Caco-2 (cell line): ENCODE results near the gene OTUD1. TPM values are rescaled to one million over a fixed set of nuclear protein-coding genes. Genes with fewer than 3 reads are reported as not detected.

Experiments
- BruUV-seq: library from RNA; stranded (reverse); fragments of 400-500 nt; replicated peaks from 2 replicates; lab custom pipeline; 2021; lab: Mats Ljungman, UMichigan
- CTCF ChIA-PET: fragments of 300-600 bp; sonication (Branson Sonifier 250); formaldehyde crosslinking; loops from one replicate; lab custom pipeline; 2022; ENCODE audit warnings: antibody characterized with exemption; lab: Charles Lee
- POLR2A ChIA-PET: fragments of 300-600 bp; sonication (Branson Sonifier 250); formaldehyde crosslinking; loops from one replicate; lab custom pipeline; 2022; ENCODE audit warnings: antibody characterized with exemption; lab: Charles Lee
- DNase-seq, 2 experiments: peaks; one replicate each; pipeline versions ENCODE4 v3.0.0 to v3.0.0-alpha.2; 2020 to 2022
- H3K27me3 ChIP-seq: replicated peaks from 2 replicates; pipeline ENCODE4 v1.6.0; 2011; ENCODE audit warnings: low read length; ENCODE audit not compliant: control insufficient read depth, insufficient read depth
- H3K36me3 ChIP-seq: 2 replicates; pipeline ENCODE4 v1.5.1; 2011; ENCODE audit warnings: low read length; ENCODE audit not compliant: control insufficient read depth, insufficient read depth
- H3K4me1 ChIP-seq: fragments of 250-450 bp; sonication (Bioruptor Pico); 2 replicates; pipeline ENCODE4 v1.5.1; 2020; ENCODE audit warnings: mild to moderate bottlenecking
- H3K4me3 ChIP-seq: 2 replicates; pipeline ENCODE4 v1.5.1; 2011; ENCODE audit warnings: low read depth, mild to moderate bottlenecking, control low read depth, low read length
- H3K9me3 ChIP-seq: fragments of 250-450 bp; sonication (Bioruptor Pico); 2 replicates; pipeline ENCODE4 v1.5.1; 2020; ENCODE audit warnings: mild to moderate bottlenecking, moderate library complexity
- H3K27ac Mint-ChIP-seq: one replicate; pipeline ENCODE4 v1.8.0; 2022; ENCODE audit warnings: mixed read lengths; ENCODE audit not compliant: unreplicated experiment
- H3K27me3 Mint-ChIP-seq: one replicate; pipeline ENCODE4 v1.8.0; 2022; ENCODE audit warnings: mixed read lengths; ENCODE audit not compliant: insufficient read depth, unreplicated experiment
- H3K36me3 Mint-ChIP-seq: one replicate; pipeline ENCODE4 v1.8.0; 2022; ENCODE audit warnings: mild to moderate bottlenecking, mixed read lengths; ENCODE audit not compliant: insufficient read depth, unreplicated experiment
- H3K4me1 Mint-ChIP-seq: one replicate; pipeline ENCODE4 v1.8.0; 2022; ENCODE audit warnings: low read depth, mixed read lengths; ENCODE audit not compliant: unreplicated experiment
- H3K4me3 Mint-ChIP-seq: one replicate; pipeline ENCODE4 v1.8.0; 2022; ENCODE audit warnings: mild to moderate bottlenecking, moderate library complexity, mixed read lengths; ENCODE audit not compliant: unreplicated experiment
- H3K9me3 Mint-ChIP-seq: one replicate; pipeline ENCODE4 v1.8.0; 2022; ENCODE audit warnings: mixed read lengths; ENCODE audit not compliant: unreplicated experiment
- intact Hi-C: fragments of 100-400 bp; cut with micrococcal nuclease; formaldehyde crosslinking; loops from one replicate; pipeline ENCODE4 v1.10.0; 2022; ENCODE audit not compliant: unreplicated experiment
- total RNA-seq: library from RNA; stranded (reverse); gene quantifications from 2 replicates; pipeline ENCODE4 v1.2.3, GENCODE V29; 2022
- TF ChIP-seq, protein P1 (sequence below), 2 experiments: fragments of 200-600 bp in 1 of 2; IDR thresholded peaks; 1 replicate in 1 of 2; 2 replicates in 1 of 2; pipeline versions ENCODE4 v1.5.1 to v1.8.0; 2011 to 2022; ENCODE audit warnings: antibody characterized with exemption in 1 of 2, control low read depth in 1 of 2, inconsistent platforms in 1 of 2, low read depth in 1 of 2, low read length in 1 of 2, mild to moderate bottlenecking in 1 of 2, moderate library complexity in 1 of 2; ENCODE audit not compliant: insufficient read depth in 1 of 2, severe bottlenecking in 1 of 2, unreplicated experiment in 1 of 2

Gene OTUD1
- total RNA-seq, 1 experiment from 2014 or later, result 10.7 TPM

GRCh38 chr10:23436983-23437382 is 1.9 kb upstream of the OTUD1 start:
- Mint-ChIP-seq H3K27me3 (peaks cover 4% of the 10 kb centered on the region), H3K36me3 (peaks cover 6% of the 10 kb centered on the region), H3K4me3 (no peak overlapping the region), H3K27ac (no peak overlapping the region), H3K9me3 (no peaks in the 10 kb centered on the region), H3K4me1 (peaks cover 8% of the 10 kb centered on the region)
- intact Hi-C loops, result loop anchor here (5.0 kb wide), 1 partner anchor 340 kb away; the partner anchor contains the start of gene MSRB2
- H3K4me1 ChIP-seq, result peaks cover 7% of the 10 kb centered on the region; the same call in 1 of the 2 replicates
- BruUV-seq, result no TSS peak
- no peaks in the 10 kb centered on the region for H3K9me3 ChIP-seq
- H3K4me3 ChIP-seq, result no peak overlapping the region
- H3K27me3 ChIP-seq, result no peaks in the 10 kb centered on the region
- ChIA-PET CTCF (no interaction called here), POLR2A (no interaction called here)
- no peak for DNase-seq
- TF ChIP-seq, protein P1, sequence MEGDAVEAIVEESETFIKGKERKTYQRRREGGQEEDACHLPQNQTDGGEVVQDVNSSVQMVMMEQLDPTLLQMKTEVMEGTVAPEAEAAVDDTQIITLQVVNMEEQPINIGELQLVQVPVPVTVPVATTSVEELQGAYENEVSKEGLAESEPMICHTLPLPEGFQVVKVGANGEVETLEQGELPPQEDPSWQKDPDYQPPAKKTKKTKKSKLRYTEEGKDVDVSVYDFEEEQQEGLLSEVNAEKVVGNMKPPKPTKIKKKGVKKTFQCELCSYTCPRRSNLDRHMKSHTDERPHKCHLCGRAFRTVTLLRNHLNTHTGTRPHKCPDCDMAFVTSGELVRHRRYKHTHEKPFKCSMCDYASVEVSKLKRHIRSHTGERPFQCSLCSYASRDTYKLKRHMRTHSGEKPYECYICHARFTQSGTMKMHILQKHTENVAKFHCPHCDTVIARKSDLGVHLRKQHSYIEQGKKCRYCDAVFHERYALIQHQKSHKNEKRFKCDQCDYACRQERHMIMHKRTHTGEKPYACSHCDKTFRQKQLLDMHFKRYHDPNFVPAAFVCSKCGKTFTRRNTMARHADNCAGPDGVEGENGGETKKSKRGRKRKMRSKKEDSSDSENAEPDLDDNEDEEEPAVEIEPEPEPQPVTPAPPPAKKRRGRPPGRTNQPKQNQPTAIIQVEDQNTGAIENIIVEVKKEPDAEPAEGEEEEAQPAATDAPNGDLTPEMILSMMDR (IDR thresholded peaks at IDR 0.05; ENCODE audit: insufficient read depth in 1 of 2, low read depth in 1 of 2, low read length in 1 of 2, severe bottlenecking in 1 of 2, unreplicated experiment in 1 of 2), result no peak
- H3K36me3 ChIP-seq, result no peaks in the 10 kb centered on the region

- H3K27me3 Mint-ChIP-seq, result peaks cover 2% of the 10 kb centered on the region
- peak overlapping the region; percentile 81 for H3K4me3 Mint-ChIP-seq
- TF ChIP-seq, protein P1 (IDR thresholded peaks at IDR 0.05; ENCODE audit: insufficient read depth in 1 of 2, low read depth in 1 of 2, low read length in 1 of 2, severe bottlenecking in 1 of 2, unreplicated experiment in 1 of 2), result no peak
- BruUV-seq, result no TSS peak
- peaks cover 8% of the 10 kb centered on the region for H3K4me1 Mint-ChIP-seq
- Histone ChIP-seq H3K27me3 (no peaks in the 10 kb centered on the region), H3K36me3 (no peaks in the 10 kb centered on the region), H3K4me1 (peaks cover 7% of the 10 kb centered on the region; the same call in 1 of the 2 replicates), H3K9me3 (no peaks in the 10 kb centered on the region), H3K4me3 (peak overlapping the region; percentile 48)
- peaks cover 6% of the 10 kb centered on the region for H3K36me3 Mint-ChIP-seq
- no peak for DNase-seq
- POLR2A ChIA-PET, result interaction anchor here (0.8 kb wide), 1 partner anchor 10 kb away, joined by 3 read pairs; no protein-coding TSS in a partner anchor
- no peaks in the 10 kb centered on the region for H3K9me3 Mint-ChIP-seq
- CTCF ChIA-PET, result interaction anchor here (0.5 kb wide), 1 partner anchor 46 kb away, joined by 6 read pairs; no protein-coding TSS in a partner anchor
- peak overlapping the region; percentile 78 for H3K27ac Mint-ChIP-seq
- intact Hi-C loops, result loop anchor here (2.0 to 5.0 kb wide), 2 partner anchors 15 to 341 kb away; partner anchors contain the start of gene MSRB2
Measured at GRCh38 chr10:23437963-23438546, 820 bp upstream of the OTUD1 start.

- Histone ChIP-seq H3K36me3 (no peaks in the 10 kb centered on the region), H3K4me1 (peaks cover 7% of the 10 kb centered on the region; the same call in 1 of the 2 replicates), H3K4me3 (peak overlapping the region; percentile 83), H3K9me3 (no peaks in the 10 kb centered on the region), H3K27me3 (no peaks in the 10 kb centered on the region)
- Mint-ChIP-seq H3K27me3 (peaks cover 2% of the 10 kb centered on the region), H3K27ac (no peak overlapping the region), H3K36me3 (peaks cover 6% of the 10 kb centered on the region), H3K4me1 (peaks cover 8% of the 10 kb centered on the region), H3K4me3 (peak overlapping the region; percentile 81), H3K9me3 (no peaks in the 10 kb centered on the region)
- intact Hi-C loops, result loop anchor here (2.0 to 5.0 kb wide), 2 partner anchors 17 to 342 kb away; partner anchors contain the start of gene MSRB2
- TF ChIP-seq, protein P1 (IDR thresholded peaks at IDR 0.05; ENCODE audit: insufficient read depth in 1 of 2, low read depth in 1 of 2, low read length in 1 of 2, severe bottlenecking in 1 of 2, unreplicated experiment in 1 of 2), result no peak
- no TSS peak for BruUV-seq
- CTCF ChIA-PET, result interaction anchor here (0.6 kb wide), 1 partner anchor 19 kb away, joined by 4 read pairs; no protein-coding TSS in a partner anchor
- DNase-seq, result peak in 1 of 2 experiments; percentile 49
- POLR2A ChIA-PET, result interaction anchor here (0.7 kb wide), 1 partner anchor 938 kb away, joined by 4 read pairs; no protein-coding TSS in a partner anchor
Measured at GRCh38 chr10:23439452-23439960, 631 bp downstream of the OTUD1 start.
